Neural cell (in vitro differentiated cells): ENCODE data around the gene ZNF189. TPM values are rescaled to one million over a fixed set of nuclear protein-coding genes. Genes with fewer than 3 reads are reported as not detected.

Experiments used
- H2AFZ ChIP-seq: fragments of 200-600, 300-800 bp; sonication (generic), shearing (Covaris generic); 2 replicates; pipeline ENCODE4 v1.6.0; 2014; ENCODE audit warnings: low read depth, mild to moderate bottlenecking, antibody characterized with exemption, low read length, moderate library complexity
- H3F3A ChIP-seq: fragments of 200-600 bp; shearing (Covaris generic); 2 replicates; pipeline ENCODE4 v1.6.1; 2016; ENCODE audit warnings: mild to moderate bottlenecking, moderate library complexity, mixed read lengths, antibody characterized with exemption, low read length; ENCODE audit not compliant: insufficient read depth, poor library complexity, severe bottlenecking
- H3K27ac ChIP-seq: fragments of 200-600, 300-800 bp; sonication (generic), shearing (Covaris generic); 2 replicates; pipeline ENCODE4 v1.5.1; 2014; ENCODE audit warnings: mild to moderate bottlenecking, low read length, moderate library complexity
- H3K27me3 ChIP-seq: fragments of 300-800, 200-600 bp; sonication (generic), shearing (Covaris generic); 2 replicates; pipeline ENCODE4 v1.6.0; 2014; ENCODE audit warnings: mild to moderate bottlenecking, low read depth, low read length, moderate library complexity; ENCODE audit not compliant: insufficient read depth
- H3K36me3 ChIP-seq: fragments of 300-800, 200-600 bp; sonication (generic), shearing (Covaris generic); 2 replicates; pipeline ENCODE4 v1.5.1; 2014; ENCODE audit warnings: mild to moderate bottlenecking, antibody characterized with exemption, low read length, moderate library complexity; ENCODE audit not compliant: insufficient read depth
- H3K4me2 ChIP-seq: fragments of 300-800, 200-600 bp; sonication (generic), shearing (Covaris generic); 2 replicates; pipeline ENCODE4 v1.6.0; 2014; ENCODE audit warnings: mild to moderate bottlenecking, low read length
- H3K4me3 ChIP-seq: fragments of 300-800, 200-600 bp; sonication (generic), shearing (Covaris generic); 2 replicates; pipeline ENCODE4 v1.5.1; 2014; ENCODE audit warnings: mild to moderate bottlenecking, low read length, moderate library complexity
- H3K79me2 ChIP-seq: fragments of 200-600 bp; shearing (Covaris generic); replicated peaks from 2 replicates; pipeline ENCODE4 v1.6.0; 2014; ENCODE audit warnings: mild to moderate bottlenecking, low read length, moderate library complexity; ENCODE audit not compliant: insufficient read depth
- H3K9ac ChIP-seq: fragments of 300-800, 200-600 bp; sonication (generic), shearing (Covaris generic); 2 replicates; pipeline ENCODE4 v1.6.1; 2016; ENCODE audit warnings: mild to moderate bottlenecking, low read length, mixed read lengths
- H3K9me2 ChIP-seq: fragments of 200-600 bp; shearing (Covaris generic); 2 replicates; pipeline ENCODE4 v1.6.1; 2016; ENCODE audit warnings: mild to moderate bottlenecking, low read length, mixed read lengths; ENCODE audit not compliant: insufficient read depth
- H3K9me3 ChIP-seq: fragments of 200-600, 300-800 bp; sonication (generic), shearing (Covaris generic); 2 replicates; pipeline ENCODE4 v1.6.1; 2016; ENCODE audit warnings: mild to moderate bottlenecking, mixed run types, low read length, moderate library complexity, mixed read lengths
- H4K20me1 ChIP-seq: fragments of 200-600 bp; shearing (Covaris generic); 2 replicates; pipeline ENCODE4 v1.6.1; 2016; ENCODE audit warnings: mild to moderate bottlenecking, mixed run types; ENCODE audit not compliant: insufficient read depth
- EP300 ChIP-seq: fragments of 450-650 bp; conservative IDR thresholded peaks from 2 replicates; pipeline ENCODE4 v1.6.1; 2014; ENCODE audit warnings: antibody characterized with exemption, mild to moderate bottlenecking, moderate library complexity; ENCODE audit not compliant: poor library complexity, severe bottlenecking
- EZH2 ChIP-seq: fragments of 200-600, 300-800 bp; shearing (Covaris generic), sonication (generic); IDR thresholded peaks from 2 replicates; pipeline ENCODE4 v1.6.1; 2014; ENCODE audit warnings: antibody characterized with exemption, low read length, borderline replicate concordance, mild to moderate bottlenecking; ENCODE audit not compliant: insufficient read depth, poor library complexity, severe bottlenecking
- MXI1 ChIP-seq: fragments of 450-650 bp; conservative IDR thresholded peaks from 2 replicates; pipeline ENCODE4 v1.6.1; 2014; ENCODE audit warnings: antibody characterized with exemption, mild to moderate bottlenecking; ENCODE audit not compliant: poor library complexity, severe bottlenecking
- POLR2AphosphoS5 ChIP-seq: IDR thresholded peaks from 2 replicates; pipeline ENCODE4 v1.6.1; 2012
- RAD21 ChIP-seq: fragments of 450-650 bp; conservative IDR thresholded peaks from 2 replicates; pipeline ENCODE4 v1.6.1; 2014; ENCODE audit warnings: antibody characterized with exemption, mild to moderate bottlenecking, moderate library complexity
- REST ChIP-seq: IDR thresholded peaks from 2 replicates; pipeline ENCODE4 v1.6.1; 2012; ENCODE audit warnings: borderline replicate concordance
- SMC3 ChIP-seq: fragments of 450-650 bp; conservative IDR thresholded peaks from 2 replicates; pipeline ENCODE4 v1.6.1; 2014; ENCODE audit warnings: antibody characterized with exemption, mild to moderate bottlenecking, moderate library complexity; ENCODE audit not compliant: poor library complexity
- TAF1 ChIP-seq: IDR thresholded peaks from 2 replicates; pipeline ENCODE4 v1.6.1; 2012; ENCODE audit warnings: low read depth
- polyA plus RNA-seq: library from polyadenylated mRNA; depleted of rRNA; stranded (reverse); fragments of >200 nt; gene quantifications from 2 replicates; pipeline ENCODE4 v1.2.3, GENCODE V29; 2014
- TF ChIP-seq, protein P1 (sequence below): fragments of 450-650 bp; IDR thresholded peaks from 2 replicates; pipeline ENCODE4 v1.5.1; 2014; ENCODE audit warnings: antibody characterized with exemption, mild to moderate bottlenecking, moderate library complexity; ENCODE audit not compliant: poor library complexity, severe bottlenecking

The ZNF189 gene
- polyA plus RNA-seq, 1 donor from 2014 or later = 28.0 TPM

DNA sequence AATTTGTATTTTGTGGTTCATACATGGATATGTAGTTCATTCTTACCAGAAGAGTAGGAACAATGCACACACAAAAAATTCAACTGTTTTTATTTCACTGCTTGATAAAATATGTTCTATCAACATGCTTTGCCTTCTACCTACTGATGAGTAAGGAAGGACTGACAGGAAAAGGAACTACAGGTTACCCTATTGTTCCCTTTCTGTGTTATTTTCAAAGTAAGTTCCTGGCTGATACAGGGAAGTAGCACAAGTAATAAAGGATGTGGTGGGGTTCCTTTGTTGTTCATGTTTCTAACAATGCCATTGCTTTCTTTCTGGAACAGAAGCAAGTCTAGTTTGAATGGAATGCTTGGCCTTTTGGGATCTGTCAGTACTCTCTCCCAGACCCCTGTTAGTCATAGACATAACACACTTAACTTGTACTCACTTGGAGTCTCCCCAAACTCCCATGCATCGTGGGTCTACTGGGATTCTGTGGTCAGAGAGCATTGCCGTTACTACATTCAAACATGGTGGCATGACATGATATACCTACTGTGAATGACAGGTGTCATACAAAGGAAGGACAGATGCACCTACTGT, 57.1 kb downstream of the ZNF189 start:
- no peaks in the 10 kb centered on the region for H3F3A ChIP-seq
- no peaks in the 10 kb centered on the region for H3K9me3 ChIP-seq
- TF ChIP-seq, protein P1, sequence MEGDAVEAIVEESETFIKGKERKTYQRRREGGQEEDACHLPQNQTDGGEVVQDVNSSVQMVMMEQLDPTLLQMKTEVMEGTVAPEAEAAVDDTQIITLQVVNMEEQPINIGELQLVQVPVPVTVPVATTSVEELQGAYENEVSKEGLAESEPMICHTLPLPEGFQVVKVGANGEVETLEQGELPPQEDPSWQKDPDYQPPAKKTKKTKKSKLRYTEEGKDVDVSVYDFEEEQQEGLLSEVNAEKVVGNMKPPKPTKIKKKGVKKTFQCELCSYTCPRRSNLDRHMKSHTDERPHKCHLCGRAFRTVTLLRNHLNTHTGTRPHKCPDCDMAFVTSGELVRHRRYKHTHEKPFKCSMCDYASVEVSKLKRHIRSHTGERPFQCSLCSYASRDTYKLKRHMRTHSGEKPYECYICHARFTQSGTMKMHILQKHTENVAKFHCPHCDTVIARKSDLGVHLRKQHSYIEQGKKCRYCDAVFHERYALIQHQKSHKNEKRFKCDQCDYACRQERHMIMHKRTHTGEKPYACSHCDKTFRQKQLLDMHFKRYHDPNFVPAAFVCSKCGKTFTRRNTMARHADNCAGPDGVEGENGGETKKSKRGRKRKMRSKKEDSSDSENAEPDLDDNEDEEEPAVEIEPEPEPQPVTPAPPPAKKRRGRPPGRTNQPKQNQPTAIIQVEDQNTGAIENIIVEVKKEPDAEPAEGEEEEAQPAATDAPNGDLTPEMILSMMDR = no peak
- TF ChIP-seq MXI1 (no peak), TAF1 (no peak), POLR2AphosphoS5 (no peak), SMC3 (no peak), RAD21 (no peak), EZH2 (no peak), EP300 (no peak), REST (no peak)
- H3K27ac ChIP-seq = no peak overlapping the region
- H3K9ac ChIP-seq = no peak overlapping the region
- no peak overlapping the region for H3K4me2 ChIP-seq
- H3K36me3 ChIP-seq = no peaks in the 10 kb centered on the region
- H3K79me2 ChIP-seq = no peaks in the 10 kb centered on the region
- no peaks in the 10 kb centered on the region for H4K20me1 ChIP-seq
- H3K27me3 ChIP-seq = no peaks in the 10 kb centered on the region
- H2AFZ ChIP-seq = no peak overlapping the region
- no peak overlapping the region for H3K4me3 ChIP-seq
- no peaks in the 10 kb centered on the region for H3K9me2 ChIP-seq

- no peak overlapping the region for H3K4me2 ChIP-seq
- H3K27ac ChIP-seq = no peak overlapping the region
- no peaks in the 10 kb centered on the region for H3K79me2 ChIP-seq
- H3K9me3 ChIP-seq = no peaks in the 10 kb centered on the region
- H3F3A ChIP-seq = no peaks in the 10 kb centered on the region
- H4K20me1 ChIP-seq = no peaks in the 10 kb centered on the region
- no peak overlapping the region for H2AFZ ChIP-seq
- H3K9me2 ChIP-seq = no peaks in the 10 kb centered on the region
- H3K9ac ChIP-seq = no peak overlapping the region
- H3K36me3 ChIP-seq = no peaks in the 10 kb centered on the region
- H3K27me3 ChIP-seq = no peaks in the 10 kb centered on the region
- no peak overlapping the region for H3K4me3 ChIP-seq
- no peak for TF ChIP-seq POLR2AphosphoS5
- TF ChIP-seq, protein P1 = no peak
- no peak for TF ChIP-seq EP300
- TF ChIP-seq REST = no peak
- TF ChIP-seq MXI1 = no peak
- TF ChIP-seq SMC3 = no peak
- no peak for TF ChIP-seq RAD21
- no peak for TF ChIP-seq TAF1
- TF ChIP-seq EZH2 = no peak
Observed at GRCh38 chr9:101457003-101457402, 58.4 kb downstream of the ZNF189 start.
